T-helper 2 cell treated with Interferon-gamma antibody and Interleukin-4, amounts not matched to agents 100 ng/mL and 5 ng/mL, for 36 hours (primary cell): ENCODE results near the gene ALKBH5. TPM values are rescaled to one million over a fixed set of nuclear protein-coding genes. Genes with fewer than 3 reads are reported as not detected.

Source experiments
- intact Hi-C: fragments of 100-400 bp; cut with micrococcal nuclease; formaldehyde crosslinking; loops from one replicate; pipeline ENCODE4 v1.15.1; 2023
- total RNA-seq: library from RNA; stranded (reverse); gene quantifications from 2 replicates; pipeline ENCODE4 v1.2.3, GENCODE V29; 2022

Gene ALKBH5
- total RNA-seq, 1 donor from 2014 or later = 102 TPM

- intact Hi-C loops = no loop called here
These were observed 26.2 kb upstream of the ALKBH5 start for GRCh38 chr17:18157354-18157985.

- intact Hi-C loops = loop anchor here (1.0 kb wide), 1 partner anchor 25 kb away; the partner anchor contains the start of gene ALKBH5
These were observed 25.5 kb upstream of the ALKBH5 start for GRCh38 chr17:18158022-18158600.

GRCh38 chr17:18159551-18160120 lies 24.0 kb upstream of the ALKBH5 start:
- intact Hi-C loops = no loop called here

- intact Hi-C loops = no loop called here
These were observed 23.3 kb upstream of the ALKBH5 start for GRCh38 chr17:18160128-18160856.

- intact Hi-C loops = no loop called here
These were observed 22.2 kb upstream of the ALKBH5 start for GRCh38 chr17:18161207-18162145.

GRCh38 chr17:18163547-18163946 lies 20.1 kb upstream of the ALKBH5 start:
- intact Hi-C loops = no loop called here

- intact Hi-C loops = no loop called here
These were observed 16.7 kb upstream of the ALKBH5 start for GRCh38 chr17:18166894-18167293.

GRCh38 chr17:18167421-18167820 lies 16.2 kb upstream of the ALKBH5 start:
- intact Hi-C loops = no loop called here

GRCh38 chr17:18172531-18173278 lies 10.9 kb upstream of the ALKBH5 start:
- intact Hi-C loops = no loop called here

GRCh38 chr17:18173740-18174139 lies 9.9 kb upstream of the ALKBH5 start:
- intact Hi-C loops = no loop called here

GRCh38 chr17:18176176-18176575 lies 7.5 kb upstream of the ALKBH5 start:
- intact Hi-C loops = no loop called here

GRCh38 chr17:18177133-18177532 lies 6.5 kb upstream of the ALKBH5 start:
- intact Hi-C loops = no loop called here

GRCh38 chr17:18177722-18178121 lies 5.9 kb upstream of the ALKBH5 start:
- intact Hi-C loops = no loop called here

GRCh38 chr17:18179196-18179595 lies 4.4 kb upstream of the ALKBH5 start:
- intact Hi-C loops = no loop called here

GRCh38 chr17:18179804-18180203 lies 3.8 kb upstream of the ALKBH5 start:
- intact Hi-C loops = loop anchor here (5.0 to 10.0 kb wide), 2 partner anchors 93 to 355 kb away; partner anchors contain the start of gene DRG2

- intact Hi-C loops = loop anchor here (5.0 to 10.0 kb wide), 2 partner anchors 94 to 357 kb away; partner anchors contain the start of gene DRG2
These were observed 2.3 kb upstream of the ALKBH5 start for GRCh38 chr17:18181358-18181757.

- intact Hi-C loops = loop anchor here (5.0 to 10.0 kb wide), 2 partner anchors 95 to 358 kb away; partner anchors contain the start of gene DRG2
These were observed 1.3 kb upstream of the ALKBH5 start for GRCh38 chr17:18182110-18182977.

GRCh38 chr17:18182978-18183333 lies 672 bp upstream of the ALKBH5 start:
- intact Hi-C loops = loop anchor here (1.0 to 10.0 kb wide), 9 partner anchors 25 to 358 kb away; partner anchors contain the start of genes ATPAF2, DRC3, DRG2 and FLII
